ENCODE results near the gene SCN2B.

Gene SCN2B

DNA sequence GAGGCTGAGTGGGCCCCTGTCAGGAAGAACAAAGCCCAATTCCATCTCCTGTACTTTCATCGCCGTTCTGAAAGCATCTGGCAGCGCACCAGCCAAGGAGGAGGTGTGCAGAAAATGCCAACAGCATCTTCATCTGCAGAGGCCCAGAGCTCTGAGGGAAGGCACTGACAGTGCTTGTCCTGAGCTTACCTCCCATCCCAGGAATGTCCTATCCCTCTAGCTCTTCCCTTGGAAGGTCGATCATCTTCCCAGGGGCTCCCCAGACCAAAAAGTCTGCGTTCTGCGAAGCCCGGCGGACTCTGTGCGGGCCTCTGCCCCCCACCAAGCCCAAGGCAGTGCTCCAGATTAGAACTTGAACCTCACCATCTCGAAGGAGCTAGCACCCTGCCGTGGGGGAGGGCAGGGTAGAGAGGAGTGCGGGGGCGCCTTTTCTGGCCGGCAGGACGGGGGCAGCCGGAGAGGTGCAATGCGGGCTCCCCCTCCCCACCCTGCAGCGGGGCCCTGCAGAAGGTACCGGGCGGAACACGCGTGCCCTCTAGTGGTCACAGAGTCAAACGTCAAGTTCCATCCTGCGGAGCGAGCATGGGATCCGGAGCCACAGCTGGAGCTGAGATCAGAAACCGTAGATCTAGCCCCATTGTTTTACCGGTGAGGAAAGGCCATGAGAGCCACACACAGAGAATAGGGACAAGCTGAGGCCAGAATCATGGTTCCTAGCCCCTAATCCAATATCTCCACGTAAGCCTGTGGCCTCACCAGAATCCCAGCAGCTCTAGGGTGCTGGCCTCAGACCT is 5.0 kb downstream of the SCN2B start:
- DNase-seq: peak; percentile 89

DNA sequence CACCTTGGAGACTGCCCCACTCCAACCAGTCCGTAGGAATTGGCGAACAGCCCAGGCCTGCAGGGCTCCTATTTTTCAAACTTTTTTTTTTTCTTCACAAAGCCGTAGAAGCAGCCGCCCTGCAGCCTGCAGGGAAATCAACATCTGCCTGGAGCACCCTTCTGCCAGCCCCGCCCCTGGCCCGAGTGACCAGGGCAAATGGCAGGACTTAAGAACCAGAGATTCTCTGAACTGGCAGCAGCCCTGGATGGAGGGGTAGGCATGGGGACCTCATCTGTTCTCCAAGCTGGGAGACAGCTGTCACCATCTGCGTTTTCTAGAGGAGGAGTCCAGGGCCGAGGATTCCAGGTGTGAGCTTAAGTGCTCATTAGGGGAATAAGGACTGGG is 5.6 kb downstream of the SCN2B start:
- no peak for DNase-seq

DNA sequence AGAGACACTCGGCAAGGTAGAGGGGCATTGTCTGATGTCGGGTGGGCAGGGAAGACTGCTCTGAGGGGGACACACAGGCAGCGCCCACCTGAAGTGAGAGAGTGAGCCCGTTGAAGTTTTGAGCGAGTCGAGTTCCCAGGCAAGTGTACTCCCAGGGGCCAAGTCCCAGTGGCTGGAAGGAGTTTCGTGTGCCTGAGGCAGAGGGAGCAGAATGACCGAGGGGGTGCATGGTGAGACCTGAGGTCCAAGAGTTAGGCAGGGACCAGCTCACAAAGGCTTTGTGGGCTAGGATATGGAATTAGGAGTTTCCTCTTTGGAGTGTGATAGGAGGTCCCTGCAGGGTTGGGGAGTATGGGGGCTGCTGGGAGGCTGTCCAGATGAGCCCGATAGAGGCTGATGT is 6.2 kb downstream of the SCN2B start:
- DNase-seq: no peak

DNA sequence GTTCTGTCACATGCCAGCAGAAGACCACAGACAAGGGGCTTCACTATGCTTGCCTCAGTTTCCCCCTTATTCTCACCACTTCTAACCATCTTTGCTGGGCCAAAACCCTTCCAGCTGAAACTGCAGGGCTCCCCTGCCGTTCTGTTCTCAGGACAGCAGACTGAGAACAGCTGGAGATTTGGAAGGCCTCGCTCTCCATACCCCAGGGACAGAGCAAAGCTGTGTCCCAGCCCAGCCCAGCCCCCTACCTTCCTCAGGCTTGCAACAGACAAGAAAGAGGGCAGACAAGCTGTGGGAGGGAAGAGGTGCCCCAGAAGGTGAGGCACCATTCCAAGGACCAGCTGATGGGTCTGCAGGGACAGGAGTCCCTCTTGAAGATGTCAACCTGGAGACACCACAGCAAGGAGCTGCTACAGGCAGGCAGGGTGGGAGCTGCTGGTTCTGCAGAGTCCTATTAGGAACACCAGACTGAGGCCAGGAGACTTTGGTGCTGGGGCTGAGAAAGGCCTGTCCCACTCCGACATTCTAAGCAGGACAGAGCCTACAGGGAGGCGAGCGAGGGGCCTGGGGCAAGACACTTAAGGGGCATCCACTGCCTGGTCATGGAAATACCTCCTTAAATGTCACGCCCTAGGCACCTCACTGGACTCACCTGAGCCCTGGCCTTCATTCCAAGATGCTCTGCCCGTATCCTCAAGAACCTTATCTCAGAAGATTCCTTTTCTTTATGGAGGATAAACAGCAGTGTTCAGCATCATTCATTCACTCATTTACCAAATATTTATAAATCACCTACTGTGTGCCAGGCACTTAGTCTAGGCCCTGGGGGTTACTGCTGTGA is 6.9 kb downstream of the SCN2B start:
- DNase-seq: no peak

DNA sequence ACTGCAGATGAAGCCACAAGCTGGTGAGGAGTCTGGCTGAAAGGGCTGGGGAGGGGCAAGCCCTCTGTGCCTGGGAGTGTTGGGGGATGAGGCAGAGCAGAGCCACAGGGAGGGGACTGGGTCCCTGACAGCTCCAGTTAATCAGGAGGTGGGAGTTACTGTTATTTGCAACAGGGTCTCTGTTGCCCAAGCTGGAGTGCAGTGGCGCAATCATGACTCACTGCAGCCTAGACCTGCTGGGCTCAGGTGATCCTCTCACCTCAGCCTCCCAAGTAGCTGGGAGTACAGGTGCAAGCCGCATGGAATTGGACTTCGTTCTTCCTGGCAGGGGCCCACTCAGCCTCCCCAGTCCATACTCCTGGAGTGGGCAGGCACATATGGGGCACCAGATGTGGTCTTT is 7.7 kb downstream of the SCN2B start:
- DNase-seq: no peak

DNA sequence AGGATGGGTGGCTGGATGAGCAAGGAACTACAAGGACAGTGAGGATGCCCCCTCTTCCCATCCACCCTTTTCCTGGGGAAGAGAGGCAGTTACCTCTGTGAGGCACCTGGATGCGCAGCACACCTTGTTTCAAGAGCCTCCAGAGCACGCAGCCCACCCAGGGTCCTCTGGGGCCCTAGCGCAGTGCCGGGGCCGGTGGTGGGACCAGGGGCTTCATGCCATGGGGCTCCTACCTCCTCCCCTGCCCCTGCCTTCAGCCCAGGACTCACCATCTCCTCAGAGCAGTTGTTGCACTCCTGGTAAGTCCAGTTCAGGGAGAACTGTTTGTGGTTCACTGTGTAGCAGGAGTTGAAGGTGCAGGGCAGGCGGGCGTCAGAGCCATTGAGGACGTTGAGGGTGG is 8.1 kb downstream of the SCN2B start:
- DNase-seq: no peak

DNA sequence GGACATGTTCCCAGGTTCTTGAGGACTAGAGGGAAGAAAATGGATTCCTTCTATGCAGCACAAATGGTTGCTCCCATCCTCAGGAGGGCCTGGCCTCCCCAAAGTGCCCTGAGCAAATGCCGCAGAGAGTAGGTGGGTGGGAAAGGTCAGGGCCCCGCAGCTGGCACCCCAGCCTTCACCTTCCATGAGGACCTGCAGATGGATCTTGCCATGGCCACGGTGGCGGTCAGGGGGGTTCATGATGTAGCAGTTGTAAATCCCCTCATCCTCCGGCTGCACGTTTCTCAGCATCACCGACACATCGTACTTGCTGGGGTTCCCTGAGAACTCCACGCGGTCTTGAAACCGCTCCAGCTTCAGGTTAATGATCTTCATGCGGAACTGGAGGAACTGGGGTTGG is 8.5 kb downstream of the SCN2B start:
- no peak for DNase-seq

- no peak for DNase-seq
These were observed 9.2 kb downstream of the SCN2B start for GRCh38 chr11:118167253-118167652.

GRCh38 chr11:118166641-118167040 is 9.8 kb downstream of the SCN2B start:
- no peak for DNase-seq

DNA sequence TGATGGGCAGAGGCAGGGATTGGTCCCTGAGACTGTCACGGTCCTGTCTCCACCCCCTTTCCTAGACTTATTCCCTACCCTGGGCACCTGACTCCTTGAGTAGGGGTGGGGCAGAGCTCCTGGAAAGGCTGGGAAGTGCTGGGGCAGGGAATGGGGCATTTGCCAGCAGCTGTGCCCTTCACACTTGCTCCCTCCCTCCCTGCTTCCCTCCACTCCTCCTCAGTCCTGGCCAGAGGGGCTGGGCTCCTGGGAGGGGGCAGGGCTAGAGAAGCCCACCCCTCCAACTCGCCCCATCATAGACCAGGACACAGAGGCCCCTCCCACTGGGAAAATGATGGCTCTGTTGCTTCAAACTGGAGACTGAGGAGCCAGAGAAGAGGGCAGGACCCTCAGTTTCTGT is 11.6 kb downstream of the SCN2B start:
- no peak for DNase-seq

DNA sequence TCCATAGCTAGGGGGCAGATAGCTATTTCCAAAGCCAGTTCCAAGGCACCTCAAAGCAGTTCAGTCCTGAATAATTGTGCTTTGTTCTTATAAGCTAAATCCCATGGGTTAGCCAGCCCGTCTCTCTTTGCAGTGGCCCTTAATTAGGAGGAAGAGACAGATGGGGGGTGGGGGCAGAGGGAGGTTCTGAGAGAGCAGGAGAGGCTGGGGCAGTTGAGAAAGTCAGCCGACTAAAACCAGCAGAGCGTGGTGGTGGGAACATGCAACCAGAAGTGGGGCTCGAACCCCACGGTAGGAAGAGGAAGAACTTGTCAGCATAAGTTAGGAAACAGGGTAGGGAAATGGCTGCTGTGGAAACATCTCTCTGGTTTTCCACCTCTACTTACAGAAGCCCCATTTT is 12.9 kb downstream of the SCN2B start:
- DNase-seq: no peak

DNA sequence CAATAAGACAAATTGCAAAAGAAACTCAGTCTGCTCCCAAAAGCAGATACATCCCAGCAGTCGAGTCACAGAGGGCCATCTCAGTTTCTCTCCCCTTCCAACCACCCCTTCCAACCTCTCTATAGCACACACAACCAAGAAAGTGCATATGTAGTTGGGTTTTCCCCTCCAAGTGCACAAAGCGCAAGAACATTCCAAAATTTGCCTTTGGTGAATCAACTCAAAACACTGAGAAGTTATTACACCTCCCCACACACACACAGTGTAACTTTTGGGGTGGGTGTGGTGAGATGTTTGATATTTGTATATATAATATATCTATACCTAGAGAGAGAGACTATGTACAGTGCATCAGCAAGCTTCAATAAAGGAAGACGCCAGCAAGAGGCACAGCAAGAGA is 13.6 kb downstream of the SCN2B start:
- DNase-seq: no peak

DNA sequence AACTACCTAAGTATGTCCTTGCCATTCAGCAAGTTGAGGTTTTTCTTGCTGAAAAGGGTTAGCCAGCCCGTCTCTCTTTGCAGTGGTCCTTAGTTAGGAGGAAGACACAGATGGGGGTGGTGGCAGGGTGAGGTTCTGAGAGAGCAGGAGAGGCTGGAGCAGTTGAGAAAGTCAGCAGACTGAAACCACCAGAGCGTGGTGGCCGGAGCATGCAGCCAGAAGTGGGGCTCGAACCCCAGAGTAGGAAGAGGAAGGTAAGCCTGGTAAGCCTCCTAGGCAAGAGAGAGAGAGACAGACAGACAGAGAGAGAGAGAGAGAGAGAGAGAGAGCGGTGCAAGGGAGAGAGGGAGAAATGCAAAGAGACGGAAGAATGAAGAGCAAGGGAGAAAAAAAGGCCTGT is 14.7 kb downstream of the SCN2B start:
- no peak for DNase-seq

DNA sequence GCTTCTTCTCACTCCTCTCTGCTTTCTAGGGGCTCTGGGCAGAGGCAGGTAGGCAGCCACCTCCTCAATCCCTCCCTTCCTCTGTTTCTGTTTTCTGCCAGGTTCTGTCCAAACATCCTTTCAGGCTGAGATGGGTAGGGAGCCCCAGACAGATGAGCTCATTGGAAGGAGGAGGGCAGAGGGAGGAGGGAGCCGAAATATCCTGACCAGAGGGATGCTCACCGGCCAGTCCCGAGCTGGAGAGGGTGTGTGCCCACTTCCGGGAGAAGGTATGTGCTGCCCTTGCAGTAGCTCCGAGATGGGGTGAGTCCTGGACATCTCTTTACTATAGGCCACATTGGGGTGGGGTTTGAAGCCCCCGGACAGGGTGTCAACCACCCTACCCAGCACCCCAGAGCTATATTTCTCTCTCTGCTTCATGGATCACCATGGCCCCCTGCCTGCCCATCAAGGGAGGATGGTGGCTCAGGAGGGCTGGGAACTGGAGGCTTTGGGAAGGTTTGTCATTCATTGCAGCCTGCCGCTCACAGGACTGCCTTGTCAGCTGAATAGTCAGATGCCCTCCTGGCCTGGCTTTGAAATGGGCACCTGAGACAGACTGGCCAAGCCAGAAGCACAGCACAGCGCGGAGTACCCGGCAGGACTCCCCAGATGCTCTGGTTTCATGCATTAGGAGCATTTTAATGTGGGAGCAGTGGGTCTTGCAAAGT is 19.1 kb downstream of the SCN2B start:
- DNase-seq: no peak

- no peak for DNase-seq
These were observed 19.8 kb downstream of the SCN2B start for GRCh38 chr11:118156531-118157185.

DNA sequence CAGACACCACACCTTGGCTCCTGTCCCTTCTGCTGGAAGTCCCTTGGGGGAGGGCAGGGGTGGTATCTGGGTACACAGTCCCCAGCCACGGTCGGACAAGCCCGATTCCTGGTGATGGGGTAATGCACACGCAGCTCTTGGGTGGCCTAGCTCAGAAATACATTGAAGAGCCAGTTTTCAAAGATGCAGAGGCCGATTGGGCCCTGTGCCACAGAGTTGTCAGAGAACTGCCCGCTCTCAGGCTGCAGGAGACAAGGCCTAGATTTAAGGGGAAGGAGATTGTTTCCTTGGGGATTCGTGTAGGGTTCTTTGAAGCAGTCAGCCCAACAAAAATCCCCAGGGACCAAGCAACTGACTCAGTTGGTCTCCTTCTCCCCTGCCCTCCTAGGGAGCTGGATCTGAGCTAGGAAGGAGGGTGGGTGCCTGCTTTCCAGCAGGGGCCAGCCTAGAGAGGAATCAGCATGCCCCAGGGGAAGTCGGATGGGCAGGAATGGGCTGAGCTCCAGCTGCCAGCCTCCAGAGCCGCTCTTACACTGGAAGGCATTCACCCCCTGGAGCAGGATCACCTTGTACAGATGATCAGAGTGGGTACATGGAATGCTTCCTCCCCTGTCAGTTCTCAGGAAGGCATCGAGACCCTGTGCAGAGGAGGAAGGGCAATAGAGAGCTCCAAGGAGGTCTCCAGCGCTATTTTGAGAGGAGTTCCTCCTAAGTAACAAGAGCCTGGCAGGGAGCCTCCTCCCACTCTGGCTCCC is 20.5 kb downstream of the SCN2B start:
- no peak for DNase-seq

- no peak for DNase-seq
These were observed 21.8 kb downstream of the SCN2B start for GRCh38 chr11:118154641-118155040.

GRCh38 chr11:118153976-118154375 is 22.5 kb downstream of the SCN2B start:
- DNase-seq: no peak

- DNase-seq: no peak
These were observed 22.9 kb downstream of the SCN2B start for GRCh38 chr11:118153516-118153915.

DNA sequence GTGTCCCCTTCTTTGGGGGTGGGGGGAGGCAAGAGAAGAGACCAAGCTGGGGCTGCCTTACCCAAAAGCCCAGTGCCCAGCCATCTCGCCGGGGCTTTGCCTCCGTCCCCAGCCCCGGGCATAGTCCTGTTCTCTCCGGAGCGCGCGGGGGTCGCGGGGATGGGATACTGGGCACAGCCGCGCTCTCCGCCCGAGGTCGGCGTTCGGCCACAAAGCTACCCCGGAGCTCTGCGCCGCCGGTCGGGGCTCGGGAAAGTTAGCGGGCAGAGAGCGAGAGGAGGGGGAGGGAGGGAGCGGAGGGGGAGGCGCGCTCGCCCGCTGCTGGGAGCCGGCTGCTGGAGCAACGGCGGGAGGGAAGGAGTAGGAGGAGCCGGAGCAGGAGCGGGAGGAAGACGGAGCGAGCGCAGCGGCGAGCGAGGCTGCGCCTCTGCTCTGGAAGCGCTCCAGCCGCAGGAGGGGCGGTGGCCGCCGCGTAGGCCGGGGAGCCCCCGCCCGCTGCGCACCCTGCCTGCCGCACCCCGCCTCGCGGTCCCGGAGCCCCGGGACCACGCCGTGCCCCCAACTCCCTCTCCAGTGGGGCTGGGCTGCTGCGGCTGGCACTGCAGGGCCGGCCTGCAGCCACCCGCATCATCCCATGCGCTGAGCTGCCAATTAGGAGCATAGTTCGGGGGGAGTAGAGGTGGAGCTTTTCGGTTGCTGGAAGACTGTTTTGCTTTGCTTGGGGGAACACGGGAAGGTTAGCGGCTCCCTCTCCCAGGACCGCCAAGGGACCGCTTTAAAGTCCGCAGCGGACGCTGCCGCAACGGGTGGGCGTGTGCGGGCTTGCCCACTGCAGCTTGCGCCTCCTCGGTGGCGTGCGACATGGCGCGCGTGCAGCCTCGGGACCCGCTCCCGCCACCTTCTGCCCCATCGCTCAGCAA is 23.6 kb downstream of the SCN2B start, which contains the start of gene SCN4B:
TSS of gene SCN4B (minus strand) at position 272 of the 920 bp plus-strand sequence. CDS start at position 122, 150 bp downstream.
- DNase-seq: peak; percentile 48

DNA sequence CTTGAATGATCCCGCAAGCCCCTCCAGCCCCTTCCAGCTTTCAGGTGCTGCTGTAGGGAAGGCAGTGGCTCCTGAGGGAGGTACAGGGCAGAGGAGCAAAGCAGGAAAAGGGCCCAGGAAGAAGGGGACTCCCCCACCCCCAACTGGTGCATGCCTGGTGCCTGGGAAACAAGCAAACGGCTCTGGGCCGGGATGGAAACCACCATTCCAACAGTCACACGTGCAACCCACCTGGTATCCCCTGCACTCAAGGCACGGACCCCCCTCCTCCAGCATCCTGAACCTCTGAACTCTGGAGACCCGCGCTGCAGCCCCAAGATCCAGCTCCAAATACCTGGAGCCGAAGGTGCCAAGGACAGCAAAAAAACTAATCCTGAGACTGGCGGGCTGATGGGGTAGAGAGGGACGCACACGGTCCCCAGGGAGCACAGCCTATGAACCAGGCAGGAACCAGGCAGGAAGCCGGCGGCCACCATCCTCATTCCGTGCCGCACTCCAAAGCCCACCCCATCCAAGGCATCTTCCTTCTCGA is 24.4 kb downstream of the SCN2B start:
- DNase-seq: no peak

Measured in midbrain (tissue), 1 donor.